HT1080 (cell line): ENCODE data around the gene IFIT1. TPM values are rescaled to one million over a fixed set of nuclear protein-coding genes. Genes with fewer than 3 reads are reported as not detected.
A peak's percentile ranks its signal among the peaks of the same experiment; 100 is the strongest.
"Not testable (repeated sequence)": the region's sequence is repeated elsewhere in the genome, so short reads cannot be mapped to it uniquely, and the experiment has no call there.

Experiments used
- DNase-seq: peaks from one replicate; pipeline ENCODE4 v3.0.0-alpha.2; 2015; ENCODE audit warnings: low read depth
- total RNA-seq: library from RNA; depleted of rRNA; stranded (reverse); fragments of >200 nt; shearing (Covaris generic); gene quantifications from 2 replicates; pipeline ENCODE4 v1.2.3, GENCODE V29; 2014

Gene IFIT1
- total RNA-seq, 1 experiment from 2014 or later = 3.2 TPM

DNA sequence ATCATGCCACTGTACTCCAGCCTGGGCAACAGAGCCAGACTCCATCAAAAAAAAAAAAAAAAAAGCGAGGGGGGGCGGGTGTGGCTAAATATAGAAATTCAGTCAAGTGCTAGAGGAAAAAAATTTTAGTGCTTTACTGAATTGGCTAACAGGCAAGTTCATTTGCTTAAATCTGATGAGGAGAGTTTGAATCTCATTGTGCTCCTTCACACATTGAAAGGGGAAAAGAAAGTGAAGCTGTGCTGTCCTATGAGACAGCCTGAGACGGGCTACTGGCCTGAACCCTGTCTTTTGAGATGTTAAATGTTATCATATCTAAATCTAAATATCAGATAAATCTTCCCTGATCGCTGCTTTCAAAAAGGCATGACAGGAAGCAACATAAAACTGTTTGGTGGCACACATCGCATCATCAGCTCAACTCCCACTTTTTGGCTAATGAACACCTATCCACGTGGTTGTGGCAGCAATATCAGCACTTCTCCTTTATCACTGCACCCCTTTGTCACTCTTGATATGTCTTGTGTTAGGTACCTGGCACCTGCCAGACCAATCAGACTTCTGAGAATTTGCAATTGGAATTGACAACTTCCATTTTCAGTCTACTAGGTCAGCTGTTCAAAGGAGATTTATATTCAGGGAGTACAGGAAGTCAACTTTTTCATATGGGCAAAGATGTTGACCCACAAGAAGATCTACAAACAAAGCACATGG is 28.5 kb upstream of the IFIT1 start:
- no peak for DNase-seq

DNA sequence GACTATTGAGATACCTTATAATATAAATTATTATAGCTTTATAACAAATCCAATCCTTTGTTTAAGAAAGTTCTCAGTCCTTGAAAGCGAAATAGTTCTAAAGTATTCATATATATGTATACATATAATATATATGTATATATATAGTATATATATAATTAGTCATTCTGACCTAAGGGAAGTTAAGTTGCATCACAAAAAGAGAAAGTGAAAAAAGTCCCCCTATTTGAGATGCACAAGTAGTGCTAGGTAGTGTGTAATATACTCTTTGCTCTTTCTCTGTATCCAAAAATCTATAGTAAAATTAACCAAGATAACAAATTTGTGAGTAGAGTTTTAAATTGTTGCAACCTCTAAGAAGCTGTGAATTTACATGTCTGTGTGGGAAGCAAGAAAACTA is 27.9 kb upstream of the IFIT1 start:
- DNase-seq = no peak

- no peak for DNase-seq
These were observed 24.9 kb upstream of the IFIT1 start for GRCh38 chr10:89367529-89367928.

DNA sequence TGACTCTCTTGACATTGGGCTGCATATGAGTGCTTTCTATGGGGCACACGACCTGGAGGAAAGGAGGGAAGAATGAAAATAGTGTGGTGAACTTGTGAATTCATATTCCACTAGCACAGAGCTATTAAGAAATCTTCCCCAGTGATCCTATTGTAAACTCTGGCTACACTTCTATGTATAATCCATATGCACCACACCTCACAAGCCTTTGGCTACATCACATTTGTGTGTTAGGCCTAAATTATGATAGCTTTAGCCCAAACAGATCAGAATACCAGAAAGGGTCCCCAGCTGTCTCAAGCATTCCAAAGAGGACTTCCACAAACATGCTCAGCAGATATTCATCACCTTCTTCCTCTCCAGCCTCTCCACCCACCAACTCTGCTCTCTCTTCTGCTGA is 24.3 kb upstream of the IFIT1 start:
- no peak for DNase-seq

GRCh38 chr10:89369156-89370105 is 23.0 kb upstream of the IFIT1 start:
- DNase-seq = peak; percentile 32

DNA sequence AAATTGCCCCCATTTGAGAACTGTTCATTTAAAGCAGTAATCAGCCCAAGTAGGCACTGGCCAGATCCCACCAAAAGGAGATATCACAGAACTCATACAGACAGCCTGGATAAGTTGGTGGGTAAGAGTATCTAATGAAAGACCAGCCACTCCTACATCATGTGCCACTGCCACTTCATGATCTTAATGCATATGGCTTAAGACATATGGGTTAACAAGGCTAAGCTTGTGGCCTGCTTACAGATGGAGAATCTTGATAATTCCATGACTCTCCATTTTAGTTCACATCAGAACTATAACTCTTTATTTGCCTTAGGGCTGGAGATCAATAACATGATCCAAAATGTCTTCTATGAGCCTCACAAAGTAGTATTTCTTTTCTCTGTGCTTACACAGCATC is 21.3 kb upstream of the IFIT1 start:
- no peak for DNase-seq

- no peak for DNase-seq
These were observed 20.4 kb upstream of the IFIT1 start for GRCh38 chr10:89371987-89372386.

- DNase-seq = peak; percentile 83
These were observed 18.3 kb upstream of the IFIT1 start for GRCh38 chr10:89373916-89374711.

DNA sequence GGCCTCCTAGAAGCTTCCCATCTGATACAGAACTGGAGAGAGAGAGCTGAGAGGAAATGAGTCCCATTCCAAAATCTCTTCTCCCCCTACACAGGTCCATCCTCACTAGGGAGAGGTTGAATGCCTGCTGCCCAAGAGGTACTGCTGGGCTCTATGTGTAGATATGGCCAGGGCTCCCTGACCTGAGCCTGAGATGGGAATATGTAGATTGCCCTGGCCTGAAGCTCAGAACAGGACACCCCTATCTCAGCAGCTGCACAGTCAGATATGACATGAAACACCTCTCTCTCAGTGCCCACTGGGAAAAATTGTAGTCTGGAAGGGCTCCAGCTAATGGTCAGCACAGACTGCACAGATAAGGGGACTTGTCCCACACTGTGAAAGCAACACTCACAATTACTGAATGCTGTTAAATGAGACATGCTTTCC is 17.7 kb upstream of the IFIT1 start:
- no peak for DNase-seq

DNA sequence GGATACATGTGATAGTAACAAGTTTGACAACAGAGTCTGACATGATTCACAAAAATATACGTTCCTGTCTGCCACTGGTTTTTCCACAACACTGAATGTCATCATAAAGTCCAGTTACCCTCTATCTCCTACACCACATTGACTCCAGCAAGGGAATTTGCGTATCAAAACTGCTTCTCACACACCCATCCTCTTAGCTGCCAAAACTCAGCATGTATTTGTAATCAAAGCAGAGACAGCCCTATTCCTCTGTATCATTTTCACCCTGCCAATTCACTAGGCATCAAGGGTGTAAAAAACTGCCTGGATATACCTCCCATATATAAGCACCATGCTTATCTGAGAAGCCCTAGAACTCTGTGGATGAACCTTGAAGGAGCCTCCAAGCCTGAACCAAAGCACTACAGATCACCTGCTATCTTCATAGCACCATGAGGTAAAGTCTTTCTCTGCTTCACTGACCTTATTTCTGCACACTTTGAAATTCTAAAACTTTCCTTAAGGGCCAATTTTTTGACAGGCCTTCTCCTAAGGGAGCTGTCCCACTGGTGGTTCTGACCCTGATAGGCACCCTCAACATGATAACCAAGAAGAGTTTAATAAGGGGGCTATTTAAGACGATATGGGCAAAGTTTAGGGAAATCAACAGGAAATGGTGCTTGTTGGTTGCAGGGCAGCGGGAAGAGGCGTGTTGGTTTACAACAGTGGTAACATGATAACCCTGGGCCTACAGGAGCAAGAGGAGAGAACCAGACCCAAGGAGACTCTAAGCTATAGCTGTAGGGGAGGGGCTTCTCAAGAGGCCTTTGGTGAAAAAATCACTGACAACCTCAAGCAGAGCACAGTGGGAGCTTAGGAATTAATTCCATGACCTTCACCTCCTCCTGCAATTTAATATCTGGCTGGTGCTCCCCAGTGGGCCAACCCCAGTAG is 14.5 kb upstream of the IFIT1 start, which contains the start of gene IFIT1B:
IFIT1B (plus strand) TSS at position 352 of the 933 bp plus-strand sequence; CDS start at position 432, 80 bp downstream.
- no peak for DNase-seq

DNA sequence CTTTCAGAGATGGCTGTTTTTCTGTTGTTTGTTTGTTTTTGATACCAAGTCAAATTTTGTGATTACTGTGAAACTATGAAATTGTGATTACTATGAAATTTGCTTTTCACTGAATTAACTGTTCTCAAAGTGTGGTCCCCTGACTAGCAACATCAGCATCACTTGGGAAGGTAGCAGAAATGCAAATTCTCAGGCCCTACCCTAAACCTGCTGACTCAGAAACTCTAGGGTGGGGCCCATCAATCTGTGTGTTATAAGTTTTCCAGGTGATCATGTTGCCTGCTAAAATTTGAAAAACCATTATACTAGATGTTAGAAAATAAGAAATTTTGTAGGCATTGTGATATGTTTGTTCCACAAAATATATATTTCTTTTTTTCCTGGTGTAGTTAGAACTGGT is 13.3 kb upstream of the IFIT1 start:
- no peak for DNase-seq

DNA sequence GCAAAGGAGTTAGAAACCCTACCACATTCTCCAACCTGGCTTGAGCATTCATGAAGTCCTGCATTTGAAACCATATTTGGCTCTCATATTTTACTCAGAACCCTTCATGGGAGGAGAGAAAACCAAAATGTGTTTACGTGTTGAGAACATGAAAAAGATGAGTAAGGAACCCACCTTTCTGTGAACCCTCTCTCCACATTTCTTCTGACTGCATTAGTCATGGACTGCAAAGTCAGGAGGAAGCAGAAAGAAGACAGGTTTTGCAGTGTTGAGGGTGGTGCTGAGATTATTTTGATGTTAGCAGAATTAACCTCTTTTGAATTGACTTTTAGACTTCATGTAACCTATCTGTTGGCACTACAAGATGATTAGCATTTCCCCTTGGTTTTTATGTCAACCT is 9.7 kb upstream of the IFIT1 start:
- no peak for DNase-seq

- DNase-seq = no peak
These were observed 7.7 kb upstream of the IFIT1 start for GRCh38 chr10:89384474-89385340.

GRCh38 chr10:89388806-89389205 is 3.6 kb upstream of the IFIT1 start:
- DNase-seq = no peak

GRCh38 chr10:89389254-89389653 is 3.2 kb upstream of the IFIT1 start:
- DNase-seq = peak; percentile 46

DNA sequence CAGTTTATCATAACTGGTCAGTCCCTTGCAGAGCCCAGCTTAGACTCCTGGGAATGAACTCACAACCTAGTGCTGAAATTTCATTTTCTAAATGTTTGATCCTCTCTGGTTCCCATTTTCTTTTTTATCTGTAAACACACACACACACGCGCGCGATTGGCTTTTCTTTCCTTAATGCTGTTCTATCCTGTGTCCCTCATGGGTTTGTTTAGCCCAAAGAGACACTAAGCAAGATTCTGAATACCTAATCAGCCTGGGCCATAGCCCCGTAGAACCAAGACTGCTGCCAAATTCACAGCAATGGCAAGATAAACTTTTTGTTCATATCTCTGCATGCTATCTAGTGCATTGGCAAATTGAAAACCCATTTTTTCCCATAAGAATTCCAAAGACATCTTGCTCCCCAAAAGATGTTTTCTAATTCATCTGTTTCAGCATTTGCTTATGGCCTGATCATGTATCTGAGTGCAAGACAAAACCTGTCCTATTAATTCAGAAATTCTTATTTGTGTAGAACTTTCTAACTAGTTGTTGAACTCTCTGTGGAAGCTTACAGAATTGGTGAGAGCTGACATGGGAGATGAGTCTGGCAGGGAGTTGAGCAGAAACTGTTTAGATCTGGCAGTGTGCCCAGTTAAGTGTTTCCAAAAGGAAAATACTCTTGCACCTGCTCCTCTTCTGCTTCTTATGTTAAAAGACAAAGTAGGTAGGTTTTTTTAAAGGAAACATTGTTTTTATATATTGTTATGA is 1.8 kb upstream of the IFIT1 start:
- no peak for DNase-seq

- DNase-seq = not testable (repeated sequence)
These were observed 1.2 kb upstream of the IFIT1 start for GRCh38 chr10:89391226-89391576.

DNA sequence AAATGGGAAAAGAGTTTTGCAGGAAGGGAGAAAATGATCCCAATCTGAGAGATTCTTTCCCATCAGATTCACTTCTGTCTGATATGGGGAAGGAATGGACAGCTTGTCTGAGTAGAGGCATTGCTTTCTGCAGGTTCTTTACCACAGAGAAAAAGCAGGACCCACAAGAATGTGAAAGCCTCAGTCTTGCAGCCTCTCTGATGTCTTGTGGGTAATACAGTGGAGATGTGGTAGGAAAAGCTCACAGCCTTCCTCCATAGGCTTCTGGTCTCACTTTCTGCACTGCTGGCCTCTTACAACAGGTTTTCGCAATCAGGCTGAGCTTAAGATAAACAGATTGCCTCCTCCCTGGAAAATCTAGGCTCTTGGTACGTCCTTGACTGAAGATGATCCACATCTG is 551 bp downstream of the IFIT1 start:
- peak; percentile 47 for DNase-seq

- DNase-seq = no peak
These were observed 1.5 kb downstream of the IFIT1 start for GRCh38 chr10:89393898-89394297.
